Mesothelial cell of epicardium (in vitro differentiated cells): ENCODE results near the gene LRRC23. TPM values are rescaled to one million over a fixed set of nuclear protein-coding genes. Genes with fewer than 3 reads are reported as not detected.
"Not testable (repeated sequence)": the region's sequence is repeated elsewhere in the genome, so short reads cannot be mapped to it uniquely, and the experiment has no call there.

Source experiments
- DNase-seq, 2 experiments: peaks; one replicate each; pipeline ENCODE4 v3.0.0; 2021; ENCODE audit warnings: low spot score in 2 of 2; ENCODE audit not compliant: unreplicated experiment in 2 of 2
- H3K27ac Mint-ChIP-seq: 2 replicates; pipeline ENCODE4 v1.8.0; 2021; ENCODE audit warnings: mixed read lengths
- H3K27me3 Mint-ChIP-seq: 2 replicates; pipeline ENCODE4 v1.8.0; 2021; ENCODE audit warnings: low read depth, mixed read lengths
- H3K36me3 Mint-ChIP-seq: 2 replicates; pipeline ENCODE4 v1.8.0; 2021; ENCODE audit warnings: mixed read lengths
- H3K4me1 Mint-ChIP-seq: 2 replicates; pipeline ENCODE4 v1.8.0; 2021; ENCODE audit warnings: mixed read lengths
- H3K4me3 Mint-ChIP-seq: 2 replicates; pipeline ENCODE4 v1.8.0; 2021; ENCODE audit warnings: mild to moderate bottlenecking, moderate library complexity, mixed read lengths
- H3K9me3 Mint-ChIP-seq: 2 replicates; pipeline ENCODE4 v1.8.0; 2021; ENCODE audit warnings: mixed read lengths
- CTCF ChIP-seq: fragments of 200-600 bp; sonication (generic); IDR thresholded peaks from one replicate; pipeline ENCODE4 v1.5.0; 2021; ENCODE audit warnings: antibody characterized with exemption; ENCODE audit not compliant: unreplicated experiment
- total RNA-seq: library from RNA; stranded (reverse); gene quantifications from 3 replicates; pipeline ENCODE4 v1.2.1, GENCODE V29; 2021

Gene LRRC23
- total RNA-seq, 1 donor from 2014 or later, result 11.6 TPM

GRCh38 chr12:6899837-6900519, 4.6 kb upstream of the LRRC23 start:
- no peak for TF ChIP-seq CTCF
- Mint-ChIP-seq H3K9me3 (no peaks in the 10 kb centered on the region), H3K36me3 (no peaks in the 10 kb centered on the region), H3K4me1 (no peaks in the 10 kb centered on the region), H3K27me3 (no peaks in the 10 kb centered on the region), H3K27ac (no peak overlapping the region), H3K4me3 (no peak overlapping the region)
- DNase-seq, result no peak

DNA sequence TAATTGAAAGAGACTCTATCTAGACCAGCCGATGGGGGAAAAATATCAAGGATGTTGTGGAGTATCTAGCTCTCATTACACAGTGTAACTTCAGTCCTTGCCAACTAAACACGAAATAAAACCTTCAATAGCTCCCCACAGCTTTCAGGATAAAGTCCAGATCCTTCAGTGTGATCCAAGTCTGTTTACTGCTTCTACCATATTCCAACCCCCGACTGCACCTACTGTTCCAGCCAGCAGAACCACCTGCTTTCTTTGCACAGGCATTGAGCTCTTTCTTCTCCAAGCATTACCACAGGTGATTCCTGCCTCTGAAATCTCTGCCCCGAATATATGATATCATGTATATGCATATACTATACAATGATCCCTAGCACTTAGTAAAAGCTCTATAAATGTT, 2.2 kb upstream of the LRRC23 start:
- H3K9me3 Mint-ChIP-seq, result no peaks in the 10 kb centered on the region
- no peaks in the 10 kb centered on the region for H3K27me3 Mint-ChIP-seq
- H3K4me1 Mint-ChIP-seq, result no peaks in the 10 kb centered on the region
- no peak for TF ChIP-seq CTCF
- no peak overlapping the region for H3K4me3 Mint-ChIP-seq
- H3K27ac Mint-ChIP-seq, result no peak overlapping the region
- no peaks in the 10 kb centered on the region for H3K36me3 Mint-ChIP-seq
- no peak for DNase-seq

GRCh38 chr12:6903722-6904121, 900 bp upstream of the LRRC23 start:
- Mint-ChIP-seq H3K27me3 (no peaks in the 10 kb centered on the region), H3K9me3 (no peaks in the 10 kb centered on the region), H3K4me1 (no peaks in the 10 kb centered on the region), H3K36me3 (no peaks in the 10 kb centered on the region), H3K4me3 (no peak overlapping the region), H3K27ac (no peak overlapping the region)
- TF ChIP-seq CTCF, result no peak
- no peak for DNase-seq

DNA sequence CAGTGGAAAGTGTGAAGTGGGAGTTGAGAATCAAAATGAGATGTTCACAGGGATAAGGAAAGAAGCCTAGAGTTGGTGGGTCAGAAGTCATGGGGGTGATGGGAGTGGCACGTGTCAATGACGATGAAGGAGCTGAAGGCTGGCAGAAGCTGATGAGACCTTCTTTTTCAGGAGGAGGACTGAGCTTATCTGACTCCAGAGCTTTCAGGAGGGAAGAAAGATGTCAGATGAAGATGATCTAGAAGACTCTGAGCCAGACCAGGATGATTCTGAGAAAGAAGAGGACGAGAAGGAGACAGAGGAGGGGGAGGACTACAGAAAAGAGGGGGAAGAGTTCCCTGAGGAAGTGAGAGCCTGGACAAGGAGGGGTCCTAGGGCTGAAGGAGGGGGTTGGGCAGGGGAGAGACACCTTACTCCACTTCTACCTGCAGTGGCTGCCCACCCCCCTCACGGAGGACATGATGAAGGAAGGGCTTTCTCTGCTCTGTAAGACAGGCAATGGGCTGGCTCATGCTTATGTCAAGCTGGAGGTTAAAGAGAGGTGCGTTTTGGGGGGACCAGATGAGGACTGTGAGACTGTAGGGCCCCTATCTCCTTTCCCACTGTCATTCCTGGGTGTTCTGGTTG, 905 bp downstream of the LRRC23 start:
- no peaks in the 10 kb centered on the region for H3K4me1 Mint-ChIP-seq
- no peaks in the 10 kb centered on the region for H3K9me3 Mint-ChIP-seq
- DNase-seq, result no peak
- no peak overlapping the region for H3K4me3 Mint-ChIP-seq
- H3K27ac Mint-ChIP-seq, result no peak overlapping the region
- H3K36me3 Mint-ChIP-seq, result no peaks in the 10 kb centered on the region
- no peaks in the 10 kb centered on the region for H3K27me3 Mint-ChIP-seq
- TF ChIP-seq CTCF, result no peak

DNA sequence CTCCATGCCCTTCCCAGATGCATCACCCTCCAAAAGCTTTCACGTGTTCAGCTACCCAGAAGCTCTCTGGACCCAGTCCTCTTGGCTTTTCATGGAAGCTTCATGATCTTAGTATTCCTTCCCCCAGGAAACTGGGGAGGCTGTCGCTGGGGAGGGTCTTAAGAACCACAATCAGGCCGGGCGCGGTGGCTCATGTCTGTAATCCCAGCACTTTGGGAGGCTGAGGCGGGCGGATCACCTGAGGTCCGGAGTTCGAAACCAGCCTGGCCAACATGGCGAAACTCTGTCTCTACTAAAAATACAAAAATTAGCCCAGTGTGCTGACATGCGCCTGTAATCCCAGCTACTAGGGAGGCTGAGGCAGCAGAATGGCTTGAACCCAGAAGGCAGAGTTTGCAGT, 3.5 kb downstream of the LRRC23 start:
- DNase-seq, H3K9me3 Mint-ChIP-seq, H3K4me3 Mint-ChIP-seq, H3K27ac Mint-ChIP-seq, H3K4me1 Mint-ChIP-seq, H3K36me3 Mint-ChIP-seq: not testable (repeated sequence)
- peaks cover 24% of the 10 kb centered on the region for H3K27me3 Mint-ChIP-seq

GRCh38 chr12:6909421-6910145, 5.0 kb downstream of the LRRC23 start:
- H3K27me3 Mint-ChIP-seq, result peaks cover 35% of the 10 kb centered on the region
- DNase-seq, result no peak
- H3K4me3 Mint-ChIP-seq, result no peak overlapping the region
- TF ChIP-seq CTCF, result no peak
- no peaks in the 10 kb centered on the region for H3K9me3 Mint-ChIP-seq
- no peaks in the 10 kb centered on the region for H3K36me3 Mint-ChIP-seq
- no peak overlapping the region for H3K27ac Mint-ChIP-seq
- H3K4me1 Mint-ChIP-seq, result peaks cover 11% of the 10 kb centered on the region
